ENCODE results near the gene NRIP1. TPM values are rescaled to one million over a fixed set of nuclear protein-coding genes. Genes with fewer than 3 reads are reported as not detected.

The NRIP1 gene
- total and polyA plus RNA-seq, 2 of the 13 experiments (the other 11 are each of a cell fraction or from before 2014, with no cell fraction given): 21.0 to 69.0 TPM

DNA sequence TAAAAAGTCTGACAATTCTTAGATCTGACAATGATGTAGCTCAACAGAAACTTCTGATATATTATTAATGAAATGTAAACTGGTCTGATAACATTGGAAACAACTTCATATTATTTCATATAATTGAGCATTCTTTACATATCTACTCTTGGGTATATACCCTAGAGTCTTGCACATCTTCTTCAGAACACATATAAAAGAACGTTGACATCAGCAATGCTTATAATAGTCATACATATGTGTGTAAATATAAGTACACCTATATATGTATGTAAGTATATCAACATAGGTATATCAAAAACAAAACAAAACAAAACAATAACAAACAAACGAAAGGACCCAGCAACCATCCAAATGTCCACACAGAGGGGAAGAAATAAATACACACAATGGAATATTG is 38.4 kb downstream of the NRIP1 start:
- no peak for FAIRE-seq

DNA sequence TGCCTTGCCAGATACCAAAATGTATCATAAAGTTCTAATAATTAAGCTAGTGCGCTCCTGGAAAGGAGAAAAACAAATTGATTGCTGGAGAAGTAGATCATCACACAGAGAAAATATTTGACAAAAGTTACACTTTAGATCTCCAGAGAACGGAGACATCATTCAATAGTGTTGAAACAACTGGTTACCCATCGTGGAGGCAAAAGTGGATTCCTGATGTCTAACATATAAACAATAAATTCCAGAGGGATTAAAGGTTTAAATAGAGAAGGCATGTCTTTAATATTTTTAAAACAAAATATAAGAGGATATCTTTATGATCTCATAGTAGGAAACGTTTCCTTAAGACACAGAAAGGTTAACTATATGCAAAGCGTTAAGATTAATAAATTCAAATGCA is 41.0 kb downstream of the NRIP1 start:
- WGBS (ENCODE audit: low lambda C conversion rate): 95% methylated on average over 5 of the region's 5 CpGs
- H3K9me3 ChIP-seq (ENCODE audit: low read length): no peaks in the 10 kb centered on the region
- ChIA-PET POLR2A (no interaction called here), CTCF (ENCODE audit: low intra/inter-chr PET ratio, low total read pairs) (no interaction called here)
- H3K27ac ChIP-seq (ENCODE audit: extremely low read length, insufficient read depth, low read length): no peak overlapping the region
- no peak overlapping the region for H3K4me3 ChIP-seq (replicated peaks in 1 of 3; ENCODE audit: insufficient read depth in 1 of 3, low read depth in 2 of 3, low read length in 3 of 3)
- FAIRE-seq: no peak
- no peak overlapping the region for H3K9ac ChIP-seq (ENCODE audit: insufficient read depth, low read depth, low read length)
- peaks cover 77% of the 10 kb centered on the region for H4K20me1 ChIP-seq (ENCODE audit: insufficient read depth, low read length)
- peaks cover 14% of the 10 kb centered on the region; the same call in 1 of the 2 replicates for H3K4me1 ChIP-seq (ENCODE audit: insufficient read depth, low read length)
- in situ Hi-C loops (cut with HindIII; ENCODE audit: extremely low pct_ligation_motif_present, low pct_unique_long_range_greater_than_20kb) (no loop called here), intact Hi-C loops (cut with micrococcal nuclease; ENCODE audit: unreplicated experiment) (no loop called here)
- peaks cover 100% of the 10 kb centered on the region for H3K79me2 ChIP-seq (ENCODE audit: insufficient read depth, low read length)
- BruUV-seq (replicated peaks): no TSS peak
- no peak overlapping the region for H2AFZ ChIP-seq (ENCODE audit: low read length)
- no peak overlapping the region for H3K4me2 ChIP-seq (ENCODE audit: low read depth, low read length)
- no peak for ATAC-seq
- H3K27me3 ChIP-seq (ENCODE audit: control insufficient read depth in 1 of 2, insufficient read depth in 2 of 2, low read length in 2 of 2): no peaks in the 10 kb centered on the region
- no peak for DNase-seq (ENCODE audit: low spot score)
- peaks cover 3 to 11% of the 10 kb centered on the region in 2 experiments; a peak in 2 of 5 replicates for H3K36me3 ChIP-seq (replicated peaks in 1 of 2; ENCODE audit: control insufficient read depth in 1 of 2, insufficient read depth in 2 of 2, low read length in 2 of 2)
- TF ChIP-seq TEAD3 (CRISPR knock-in tag; optimal IDR thresholded peaks at IDR 0.05; ENCODE audit: borderline replicate concordance) (no peak), ZNF678 (CRISPR knock-in tag; IDR thresholded peaks at IDR 0.05) (no peak), ZNF883 (CRISPR knock-in tag; IDR thresholded peaks at IDR 0.05; ENCODE audit: not compliant biosample characterization) (no peak), ZMAT3 (CRISPR knock-in tag; conservative IDR thresholded peaks at IDR 0.05) (no peak), AGO1 (IDR thresholded peaks at IDR 0.05; ENCODE audit: low read depth, low read length, poor library complexity, severe bottlenecking) (no peak), CEBPG (CRISPR knock-in tag; IDR thresholded peaks at IDR 0.05) (no peak), ZNF878 (CRISPR knock-in tag; IDR thresholded peaks at IDR 0.05) (no peak), ZFX (CRISPR knock-in tag; IDR thresholded peaks at IDR 0.05; ENCODE audit: low read depth) (no peak)
- TF ChIP-seq, protein P1, sequence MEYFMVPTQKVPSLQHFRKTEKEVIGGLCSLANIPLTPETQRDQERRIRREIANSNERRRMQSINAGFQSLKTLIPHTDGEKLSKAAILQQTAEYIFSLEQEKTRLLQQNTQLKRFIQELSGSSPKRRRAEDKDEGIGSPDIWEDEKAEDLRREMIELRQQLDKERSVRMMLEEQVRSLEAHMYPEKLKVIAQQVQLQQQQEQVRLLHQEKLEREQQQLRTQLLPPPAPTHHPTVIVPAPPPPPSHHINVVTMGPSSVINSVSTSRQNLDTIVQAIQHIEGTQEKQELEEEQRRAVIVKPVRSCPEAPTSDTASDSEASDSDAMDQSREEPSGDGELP (IDR thresholded peaks at IDR 0.05; ENCODE audit: borderline replicate concordance, low read depth): no peak
- TF ChIP-seq, protein P2, sequence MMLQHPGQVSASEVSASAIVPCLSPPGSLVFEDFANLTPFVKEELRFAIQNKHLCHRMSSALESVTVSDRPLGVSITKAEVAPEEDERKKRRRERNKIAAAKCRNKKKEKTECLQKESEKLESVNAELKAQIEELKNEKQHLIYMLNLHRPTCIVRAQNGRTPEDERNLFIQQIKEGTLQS (CRISPR knock-in tag; IDR thresholded peaks at IDR 0.05): no peak
- TF ChIP-seq, protein P3, sequence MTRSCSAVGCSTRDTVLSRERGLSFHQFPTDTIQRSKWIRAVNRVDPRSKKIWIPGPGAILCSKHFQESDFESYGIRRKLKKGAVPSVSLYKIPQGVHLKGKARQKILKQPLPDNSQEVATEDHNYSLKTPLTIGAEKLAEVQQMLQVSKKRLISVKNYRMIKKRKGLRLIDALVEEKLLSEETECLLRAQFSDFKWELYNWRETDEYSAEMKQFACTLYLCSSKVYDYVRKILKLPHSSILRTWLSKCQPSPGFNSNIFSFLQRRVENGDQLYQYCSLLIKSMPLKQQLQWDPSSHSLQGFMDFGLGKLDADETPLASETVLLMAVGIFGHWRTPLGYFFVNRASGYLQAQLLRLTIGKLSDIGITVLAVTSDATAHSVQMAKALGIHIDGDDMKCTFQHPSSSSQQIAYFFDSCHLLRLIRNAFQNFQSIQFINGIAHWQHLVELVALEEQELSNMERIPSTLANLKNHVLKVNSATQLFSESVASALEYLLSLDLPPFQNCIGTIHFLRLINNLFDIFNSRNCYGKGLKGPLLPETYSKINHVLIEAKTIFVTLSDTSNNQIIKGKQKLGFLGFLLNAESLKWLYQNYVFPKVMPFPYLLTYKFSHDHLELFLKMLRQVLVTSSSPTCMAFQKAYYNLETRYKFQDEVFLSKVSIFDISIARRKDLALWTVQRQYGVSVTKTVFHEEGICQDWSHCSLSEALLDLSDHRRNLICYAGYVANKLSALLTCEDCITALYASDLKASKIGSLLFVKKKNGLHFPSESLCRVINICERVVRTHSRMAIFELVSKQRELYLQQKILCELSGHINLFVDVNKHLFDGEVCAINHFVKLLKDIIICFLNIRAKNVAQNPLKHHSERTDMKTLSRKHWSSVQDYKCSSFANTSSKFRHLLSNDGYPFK (CRISPR knock-in tag; IDR thresholded peaks at IDR 0.05; ENCODE audit: borderline replicate concordance): no peak

More for the DNA sequence above, 38.4 kb downstream of the NRIP1 start:
- Histone ChIP-seq H3K27me3 (ENCODE audit: control insufficient read depth in 1 of 2, insufficient read depth in 2 of 2, low read length in 2 of 2) (no peaks in the 10 kb centered on the region), H3K27ac (ENCODE audit: extremely low read length, insufficient read depth, low read length) (no peak overlapping the region), H3K4me2 (ENCODE audit: low read depth, low read length) (no peak overlapping the region), H3K36me3 (replicated peaks in 1 of 2; ENCODE audit: control insufficient read depth in 1 of 2, insufficient read depth in 2 of 2, low read length in 2 of 2) (peaks cover 6 to 22% of the 10 kb centered on the region in 2 experiments; a peak in 3 of 5 replicates), H3K4me3 (replicated peaks in 1 of 3; ENCODE audit: insufficient read depth in 1 of 3, low read depth in 2 of 3, low read length in 3 of 3) (no peak overlapping the region), H3K9me3 (ENCODE audit: low read length) (no peaks in the 10 kb centered on the region), H3K9ac (ENCODE audit: insufficient read depth, low read depth, low read length) (no peak overlapping the region), H4K20me1 (ENCODE audit: insufficient read depth, low read length) (peaks cover 90% of the 10 kb centered on the region), H2AFZ (ENCODE audit: low read length) (no peak overlapping the region), H3K4me1 (ENCODE audit: insufficient read depth, low read length) (peaks cover 14% of the 10 kb centered on the region; the same call in 1 of the 2 replicates), H3K79me2 (ENCODE audit: insufficient read depth, low read length) (peaks cover 100% of the 10 kb centered on the region)
- in situ Hi-C loops (cut with HindIII; ENCODE audit: extremely low pct_ligation_motif_present, low pct_unique_long_range_greater_than_20kb): no loop called here
- ChIA-PET CTCF (ENCODE audit: low intra/inter-chr PET ratio, low total read pairs) (no interaction called here), POLR2A (no interaction called here)
- DNase-seq (ENCODE audit: low spot score) (no peak), ATAC-seq (no peak)
- 88% methylated on average over 2 of the region's 2 CpGs for WGBS (ENCODE audit: low lambda C conversion rate)
- TF ChIP-seq TCF7L2 (IDR thresholded peaks at IDR 0.05; ENCODE audit: low read depth, low read length): no peak
- no peak for TF ChIP-seq ZNF543 (CRISPR knock-in tag; IDR thresholded peaks at IDR 0.05)
- TF ChIP-seq, protein P4, sequence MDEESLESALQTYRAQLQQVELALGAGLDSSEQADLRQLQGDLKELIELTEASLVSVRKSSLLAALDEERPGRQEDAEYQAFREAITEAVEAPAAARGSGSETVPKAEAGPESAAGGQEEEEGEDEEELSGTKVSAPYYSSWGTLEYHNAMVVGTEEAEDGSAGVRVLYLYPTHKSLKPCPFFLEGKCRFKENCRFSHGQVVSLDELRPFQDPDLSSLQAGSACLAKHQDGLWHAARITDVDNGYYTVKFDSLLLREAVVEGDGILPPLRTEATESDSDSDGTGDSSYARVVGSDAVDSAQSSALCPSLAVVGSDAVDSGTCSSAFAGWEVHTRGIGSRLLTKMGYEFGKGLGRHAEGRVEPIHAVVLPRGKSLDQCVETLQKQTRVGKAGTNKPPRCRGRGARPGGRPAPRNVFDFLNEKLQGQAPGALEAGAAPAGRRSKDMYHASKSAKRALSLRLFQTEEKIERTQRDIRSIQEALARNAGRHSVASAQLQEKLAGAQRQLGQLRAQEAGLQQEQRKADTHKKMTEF (CRISPR knock-in tag; IDR thresholded peaks at IDR 0.05): no peak
- TF ChIP-seq NR2F2 (IDR thresholded peaks at IDR 0.05; ENCODE audit: borderline replicate concordance, low read depth): no peak
- no peak for TF ChIP-seq KLF9 (CRISPR knock-in tag; IDR thresholded peaks at IDR 0.05; ENCODE audit: low read depth)
- intact Hi-C loops (cut with micrococcal nuclease; ENCODE audit: unreplicated experiment): no loop called here
- BruUV-seq (replicated peaks): no TSS peak

All from HepG2 (cell line).